HG02981 (cell line): ENCODE results near the gene ARIH2.
A peak's percentile ranks its signal among the peaks of the same experiment; 100 is the strongest.
"Not testable (repeated sequence)": the region's sequence is repeated elsewhere in the genome, so short reads cannot be mapped to it uniquely, and the experiment has no call there.

Experiments used
- ATAC-seq: cut with Tn5 transposase; IDR thresholded peaks from one replicate; pipeline ENCODE4 v1.9.1; 2021; ENCODE audit warnings: mild to moderate bottlenecking, moderate library complexity; ENCODE audit not compliant: unreplicated experiment

ARIH2 gene

GRCh38 chr3:48918388-48919214 is at the start of gene ARIH2:
ARIH2 (plus strand) TSS chr3:48918842; CDS start chr3:48927559, 8,717 bp downstream.
- ATAC-seq, result peak; percentile 71

- ATAC-seq, result no peak
These were observed 41.0 kb upstream of the ARIH2 start for GRCh38 chr3:48877671-48878070.

GRCh38 chr3:48879307-48879993 is 39.2 kb upstream of the ARIH2 start:
- ATAC-seq, result no peak

- ATAC-seq, result no peak
These were observed 38.7 kb upstream of the ARIH2 start for GRCh38 chr3:48879994-48880377.

- ATAC-seq, result no peak
These were observed 37.6 kb upstream of the ARIH2 start for GRCh38 chr3:48881006-48881405.

GRCh38 chr3:48881652-48882114 is 37.0 kb upstream of the ARIH2 start:
- ATAC-seq, result no peak

- no peak for ATAC-seq
These were observed 32.9 kb upstream of the ARIH2 start for GRCh38 chr3:48885753-48886152.

GRCh38 chr3:48891606-48892005 is 27.0 kb upstream of the ARIH2 start:
- ATAC-seq, result no peak

GRCh38 chr3:48894516-48894915 is 24.1 kb upstream of the ARIH2 start:
- no peak for ATAC-seq

GRCh38 chr3:48896936-48897335 is 21.7 kb upstream of the ARIH2 start:
- ATAC-seq, result no peak

GRCh38 chr3:48897460-48898376 is 20.9 kb upstream of the ARIH2 start:
- ATAC-seq, result peak; percentile 4

GRCh38 chr3:48898383-48899234 is 20.0 kb upstream of the ARIH2 start, which contains the start of gene SLC25A20:
SLC25A20 (minus strand) TSS chr3:48898882; CDS start chr3:48898794, 88 bp downstream.
- ATAC-seq, result peak; percentile 91

- no peak for ATAC-seq
These were observed 19.4 kb upstream of the ARIH2 start for GRCh38 chr3:48899273-48899672.

GRCh38 chr3:48907026-48907425 is 11.6 kb upstream of the ARIH2 start:
- not testable (repeated sequence) for ATAC-seq

GRCh38 chr3:48915296-48915695 is 3.3 kb upstream of the ARIH2 start:
- ATAC-seq, result no peak

GRCh38 chr3:48919215-48920138 is 835 bp downstream of the ARIH2 start:
- peak; percentile 23 for ATAC-seq

- no peak for ATAC-seq
These were observed 8.1 kb downstream of the ARIH2 start for GRCh38 chr3:48926425-48927392.

GRCh38 chr3:48927928-48928327 is 9.3 kb downstream of the ARIH2 start:
- ATAC-seq, result no peak
